22Rv1 (cell line): ENCODE data around the gene TNFAIP2.

Source experiments
- CTCF ChIP-seq: fragments of 450-650 bp; IDR thresholded peaks from 2 replicates; pipeline ENCODE4 v1.5.1; 2017; ENCODE audit warnings: mild to moderate bottlenecking
- ZFX ChIP-seq: fragments of 450-650 bp; IDR thresholded peaks from 2 replicates; pipeline ENCODE4 v1.6.1; 2017; ENCODE audit warnings: antibody characterized with exemption, borderline replicate concordance

GRCh38 chr14:103137689-103138300 is 14.5 kb downstream of the TNFAIP2 start:
- TF ChIP-seq CTCF = no peak
- no peak for TF ChIP-seq ZFX
